Astrocyte of the spinal cord (primary cell): Measurements from ENCODE around the gene CFAP57.

ENCODE experiments used
- DNase-seq: peaks from one replicate; pipeline ENCODE4 v3.0.0; 2011; ENCODE audit warnings: low read depth, low spot score
- H3K4me3 ChIP-seq: 2 replicates; pipeline ENCODE4 v1.5.1; 2011; ENCODE audit warnings: low read depth, mild to moderate bottlenecking, low read length, moderate library complexity
- CTCF ChIP-seq: IDR thresholded peaks from 2 replicates; pipeline ENCODE4 v1.5.1; 2012; ENCODE audit warnings: low read depth, mild to moderate bottlenecking, low read length, inconsistent platforms
- in situ Hi-C: cut with HindIII; loops from 2 replicates; pipeline ENCODE4 v1.10.0; 2017; ENCODE audit warnings: low sequenced_read_pairs

CFAP57 gene

GRCh38 chr1:43184995-43185394 lies 12.9 kb downstream of the CFAP57 start:
- in situ Hi-C loops, result no loop called here
- TF ChIP-seq CTCF, result no peak
- DNase-seq, result no peak
- H3K4me3 ChIP-seq, result no peak overlapping the region

GRCh38 chr1:43188106-43188505 lies 16.0 kb downstream of the CFAP57 start:
- no peak for DNase-seq
- TF ChIP-seq CTCF, result no peak
- H3K4me3 ChIP-seq, result no peak overlapping the region
- in situ Hi-C loops, result no loop called here

DNA sequence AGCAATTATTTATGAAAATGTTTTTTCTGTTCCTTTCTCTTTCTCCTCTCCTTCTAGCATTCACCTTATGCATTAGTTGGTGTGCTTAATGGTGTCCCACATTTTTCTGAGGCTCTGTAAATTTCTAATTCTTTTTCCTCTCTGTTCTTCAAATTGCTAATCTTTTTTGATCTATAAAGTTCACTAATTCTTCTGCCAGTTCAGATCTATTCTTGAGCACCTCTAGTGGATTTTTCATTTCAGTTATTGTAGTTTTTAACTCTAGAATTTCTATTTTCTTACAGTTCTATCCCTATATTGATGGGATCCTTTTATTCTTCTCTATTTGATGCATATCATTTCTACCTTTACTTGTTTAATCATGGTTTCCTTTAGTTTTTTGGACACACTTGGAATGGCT lies 22.4 kb downstream of the CFAP57 start:
- TF ChIP-seq CTCF, result no peak
- in situ Hi-C loops, result no loop called here
- no peak overlapping the region for H3K4me3 ChIP-seq
- DNase-seq, result no peak

DNA sequence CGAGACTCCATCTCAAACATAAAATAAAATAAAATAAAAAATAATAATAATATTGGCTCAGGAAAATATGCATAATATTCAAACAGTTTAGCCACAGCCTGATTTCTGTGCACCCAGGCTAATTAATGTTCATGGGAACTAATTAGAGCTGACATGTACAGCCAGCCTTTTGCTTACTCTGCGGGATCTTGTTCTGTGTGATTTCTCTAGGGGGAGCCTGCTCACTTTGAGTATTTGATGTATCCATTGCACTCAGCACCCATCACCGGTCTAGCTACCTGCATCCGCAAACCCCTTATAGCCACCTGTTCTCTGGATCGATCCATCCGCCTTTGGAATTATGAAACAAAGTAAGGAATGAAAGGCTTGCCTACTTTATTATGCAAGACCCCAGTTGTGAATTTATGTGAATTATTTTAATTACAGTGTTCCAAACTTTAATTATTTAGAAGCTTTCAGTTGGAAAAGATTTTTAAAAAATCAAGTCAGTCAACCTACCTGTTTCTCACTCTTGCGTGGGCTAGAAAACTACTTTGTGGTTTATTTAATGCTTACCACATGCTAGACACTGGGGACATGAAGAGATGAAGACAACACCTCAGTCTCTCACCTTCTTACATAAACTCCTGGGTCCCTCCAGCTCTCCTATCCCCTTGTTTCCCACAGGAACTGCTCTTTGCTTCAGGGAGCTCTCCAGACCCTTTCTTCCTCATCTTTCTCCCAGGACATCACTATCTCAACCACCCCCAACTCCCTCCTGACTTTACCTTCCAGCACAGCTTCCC lies 25.4 kb downstream of the CFAP57 start:
- TF ChIP-seq CTCF, result no peak
- in situ Hi-C loops, result no loop called here
- no peak for DNase-seq
- no peak overlapping the region for H3K4me3 ChIP-seq

GRCh38 chr1:43199093-43199726 lies 27.1 kb downstream of the CFAP57 start:
- no peak overlapping the region for H3K4me3 ChIP-seq
- DNase-seq, result no peak
- in situ Hi-C loops, result no loop called here
- no peak for TF ChIP-seq CTCF

- in situ Hi-C loops, result no loop called here
- no peak for DNase-seq
- TF ChIP-seq CTCF, result no peak
- no peak overlapping the region for H3K4me3 ChIP-seq
These were observed 31.7 kb downstream of the CFAP57 start for GRCh38 chr1:43203859-43204258.
